ENCODE results near the gene TFB1M.

TFB1M gene

DNA sequence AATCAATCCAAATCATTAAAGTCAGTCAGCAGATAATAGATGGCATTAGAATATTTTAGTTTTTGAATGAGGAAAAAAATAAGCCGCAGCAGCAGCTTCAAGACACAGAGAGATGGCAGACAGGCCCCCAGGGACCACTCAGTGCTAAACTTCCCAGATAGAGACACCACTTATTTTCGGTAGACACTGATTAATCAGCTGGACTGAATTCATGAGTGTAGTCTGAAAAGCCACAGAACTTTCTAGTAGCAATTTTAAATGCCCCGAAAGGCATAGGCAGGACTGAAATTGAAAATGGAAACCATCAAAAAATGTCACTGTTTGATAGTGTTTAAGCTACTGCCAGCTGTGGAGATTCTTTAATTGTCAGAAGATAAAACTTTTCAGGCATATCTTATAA lies 53.6 kb downstream of the TFB1M start:
- no peak for DNase-seq (ENCODE audit: low spot score)
- TF ChIP-seq, protein P1, sequence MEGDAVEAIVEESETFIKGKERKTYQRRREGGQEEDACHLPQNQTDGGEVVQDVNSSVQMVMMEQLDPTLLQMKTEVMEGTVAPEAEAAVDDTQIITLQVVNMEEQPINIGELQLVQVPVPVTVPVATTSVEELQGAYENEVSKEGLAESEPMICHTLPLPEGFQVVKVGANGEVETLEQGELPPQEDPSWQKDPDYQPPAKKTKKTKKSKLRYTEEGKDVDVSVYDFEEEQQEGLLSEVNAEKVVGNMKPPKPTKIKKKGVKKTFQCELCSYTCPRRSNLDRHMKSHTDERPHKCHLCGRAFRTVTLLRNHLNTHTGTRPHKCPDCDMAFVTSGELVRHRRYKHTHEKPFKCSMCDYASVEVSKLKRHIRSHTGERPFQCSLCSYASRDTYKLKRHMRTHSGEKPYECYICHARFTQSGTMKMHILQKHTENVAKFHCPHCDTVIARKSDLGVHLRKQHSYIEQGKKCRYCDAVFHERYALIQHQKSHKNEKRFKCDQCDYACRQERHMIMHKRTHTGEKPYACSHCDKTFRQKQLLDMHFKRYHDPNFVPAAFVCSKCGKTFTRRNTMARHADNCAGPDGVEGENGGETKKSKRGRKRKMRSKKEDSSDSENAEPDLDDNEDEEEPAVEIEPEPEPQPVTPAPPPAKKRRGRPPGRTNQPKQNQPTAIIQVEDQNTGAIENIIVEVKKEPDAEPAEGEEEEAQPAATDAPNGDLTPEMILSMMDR (IDR thresholded peaks at IDR 0.05; ENCODE audit: extremely low read depth, missing control alignments) = no peak

DNA sequence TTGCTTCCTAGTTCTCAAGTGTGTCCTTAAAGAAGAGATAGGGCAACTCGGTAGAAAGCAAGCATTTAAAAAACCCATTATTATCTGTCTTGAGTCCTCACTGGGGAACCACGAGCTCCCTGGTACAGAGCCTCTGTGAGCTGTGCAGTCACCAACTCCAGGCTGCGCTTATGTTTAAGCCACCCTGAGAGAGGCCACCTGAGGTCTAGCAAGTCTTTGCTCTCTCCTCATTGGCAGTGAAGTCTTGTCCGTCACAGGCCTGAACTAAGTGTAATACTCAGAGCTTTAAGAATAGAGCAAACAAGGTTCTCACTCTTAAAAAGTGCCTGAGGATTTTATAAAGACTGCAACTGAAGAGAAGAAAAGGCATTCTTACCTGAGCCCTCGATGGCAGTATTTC lies 54.4 kb downstream of the TFB1M start:
- TF ChIP-seq, protein P1 (IDR thresholded peaks at IDR 0.05; ENCODE audit: extremely low read depth, missing control alignments) = no peak

DNA sequence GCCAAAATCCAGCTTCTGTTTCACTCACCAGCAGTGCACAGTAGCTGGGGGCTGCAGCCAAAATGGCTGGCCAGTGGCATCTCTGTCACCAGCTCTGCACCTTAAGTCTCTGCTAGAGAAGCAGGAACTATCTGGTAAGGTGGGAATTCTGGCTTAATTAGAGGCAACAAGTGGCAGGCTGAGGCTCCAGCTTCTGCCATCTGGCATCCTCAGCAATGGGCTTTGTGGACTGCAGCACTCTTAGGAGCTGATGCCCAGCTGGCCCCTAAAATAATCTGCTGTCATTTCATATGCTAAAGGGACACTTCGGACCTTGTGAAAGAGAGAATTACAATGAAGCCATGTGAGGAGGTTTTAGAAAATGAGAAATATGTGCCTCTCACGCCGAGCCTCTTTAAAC lies 55.1 kb downstream of the TFB1M start:
- TF ChIP-seq, protein P1 (IDR thresholded peaks at IDR 0.05; ENCODE audit: extremely low read depth, missing control alignments) = no peak
- DNase-seq (ENCODE audit: low spot score) = no peak

More for the DNA sequence above, 54.4 kb downstream of the TFB1M start:
- DNase-seq (ENCODE audit: low spot score) = no peak

DNA sequence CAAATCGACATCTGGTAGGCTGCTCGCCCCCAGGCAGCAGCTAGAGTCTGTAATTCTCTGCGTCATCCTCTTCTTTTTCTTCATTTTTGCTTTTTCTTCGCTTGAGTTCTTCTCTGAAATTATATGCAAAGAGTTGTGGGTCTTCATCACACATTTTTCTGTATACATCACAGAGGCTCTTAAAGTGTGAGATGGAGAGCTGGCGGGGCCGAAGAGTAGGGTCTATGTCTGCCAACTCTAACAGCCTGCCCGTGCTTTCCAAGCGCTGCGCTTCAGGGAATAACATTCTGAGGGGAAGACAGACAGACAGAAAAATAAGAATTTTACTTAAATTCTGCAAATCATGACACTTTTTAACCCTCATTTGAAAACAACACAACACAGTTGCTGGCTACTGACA lies 56.5 kb downstream of the TFB1M start:
- no peak for DNase-seq (ENCODE audit: low spot score)
- TF ChIP-seq, protein P1 (IDR thresholded peaks at IDR 0.05; ENCODE audit: extremely low read depth, missing control alignments) = no peak

DNA sequence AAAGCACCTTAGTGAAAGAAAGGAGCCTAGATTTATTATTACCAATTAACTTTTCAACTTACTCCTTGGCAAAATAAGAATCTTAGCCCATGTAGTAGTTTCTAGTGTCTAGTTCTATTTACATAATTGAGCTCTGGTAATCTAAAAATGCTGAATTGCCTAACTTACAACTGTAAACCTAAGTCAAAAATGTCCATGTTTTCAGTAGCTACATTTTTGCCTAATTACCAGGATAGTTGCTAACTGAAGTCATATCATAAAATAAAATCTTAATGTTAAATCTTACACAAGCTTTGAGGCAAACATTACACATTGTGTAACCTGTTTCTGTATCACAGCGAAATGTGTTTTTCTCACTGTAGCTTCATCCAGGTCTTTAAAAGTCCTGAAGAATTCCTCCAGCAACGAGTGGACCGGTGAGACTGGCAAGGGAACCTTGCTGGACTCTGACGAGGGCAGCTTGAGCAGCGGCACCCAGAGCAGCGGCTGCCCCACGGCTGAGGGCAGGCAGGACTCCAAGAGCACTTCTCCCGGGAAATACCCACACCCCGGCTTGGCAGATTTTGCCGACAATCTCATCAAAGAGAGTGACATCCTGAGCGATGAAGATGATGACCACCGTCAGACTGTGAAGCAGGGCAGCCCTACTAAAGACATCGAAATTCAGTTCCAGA lies 58.0 kb downstream of the TFB1M start:
- DNase-seq (ENCODE audit: low spot score) = no peak
- TF ChIP-seq, protein P1 (IDR thresholded peaks at IDR 0.05; ENCODE audit: extremely low read depth, missing control alignments) = no peak

DNA sequence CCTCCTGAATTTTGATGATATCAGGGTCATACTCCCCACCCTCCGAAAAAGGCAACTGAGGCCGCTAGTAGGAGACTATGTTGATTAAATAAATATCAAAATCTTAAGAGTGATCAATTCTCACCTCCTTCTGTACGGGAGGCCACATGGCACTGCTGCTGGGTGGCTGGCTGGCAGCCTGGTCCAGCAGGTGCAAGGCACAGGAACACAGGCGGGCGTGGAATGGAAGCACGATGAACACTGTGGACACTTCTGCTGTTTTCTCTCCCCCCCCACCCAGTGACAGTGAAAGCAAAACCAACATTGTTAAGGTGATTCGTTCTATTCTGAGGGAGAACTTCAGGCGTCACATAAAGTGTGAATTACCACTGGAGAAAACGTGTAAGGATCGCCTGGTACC lies 60.1 kb downstream of the TFB1M start:
- TF ChIP-seq, protein P1 (IDR thresholded peaks at IDR 0.05; ENCODE audit: extremely low read depth, missing control alignments) = no peak
- DNase-seq (ENCODE audit: low spot score) = no peak

DNA sequence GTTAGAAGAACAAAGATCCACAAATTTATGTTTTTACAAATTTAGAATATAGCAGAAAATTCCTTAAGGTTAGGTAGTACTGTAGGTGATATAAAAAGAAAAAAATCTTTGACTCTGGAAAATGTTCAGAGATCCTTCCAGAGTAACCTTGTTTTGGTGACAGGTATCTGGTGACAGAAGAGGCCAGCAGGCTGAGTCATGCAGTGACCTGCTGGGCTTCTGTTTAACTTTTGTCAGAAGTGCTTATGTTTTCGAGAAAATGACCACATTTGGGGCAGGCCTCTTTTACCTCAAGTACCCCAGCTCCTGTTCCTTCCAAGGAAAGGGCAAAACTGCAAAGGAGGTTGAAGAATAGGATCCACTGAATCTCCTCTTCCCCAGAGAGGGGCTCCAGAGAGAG lies 60.9 kb downstream of the TFB1M start:
- TF ChIP-seq, protein P1 (IDR thresholded peaks at IDR 0.05; ENCODE audit: extremely low read depth, missing control alignments) = no peak
- no peak for DNase-seq (ENCODE audit: low spot score)

Measured in GM20000 (cell line).